HT1080 (cell line): ENCODE results near the gene HIP1. TPM values are rescaled to one million over a fixed set of nuclear protein-coding genes. Genes with fewer than 3 reads are reported as not detected.
"Not testable (repeated sequence)": the region's sequence is repeated elsewhere in the genome, so short reads cannot be mapped to it uniquely, and the experiment has no call there.

Experiments used
- DNase-seq: peaks from one replicate; pipeline ENCODE4 v3.0.0-alpha.2; 2015; ENCODE audit warnings: low read depth
- polyA plus RNA-seq, 2 experiments: library from polyadenylated mRNA; depleted of rRNA; stranded (reverse); fragments of >200 nt; gene quantifications; 2 replicates each; pipeline ENCODE4 v1.2.3, GENCODE V29; 2015
- total RNA-seq: library from RNA; depleted of rRNA; stranded (reverse); fragments of >200 nt; shearing (Covaris generic); gene quantifications from 2 replicates; pipeline ENCODE4 v1.2.3, GENCODE V29; 2014; rRNA removed

Gene HIP1
- 3.3 and 4.6 TPM in 2 replicates for total RNA-seq
- 5.1 and 5.3 TPM in 2 replicates for polyA plus RNA-seq (2015; cell fraction: cytosol; rRNA removed)
- polyA plus RNA-seq (2015; cell fraction: nucleus; rRNA removed), result 4.1 and 4.9 TPM in 2 replicates

DNA sequence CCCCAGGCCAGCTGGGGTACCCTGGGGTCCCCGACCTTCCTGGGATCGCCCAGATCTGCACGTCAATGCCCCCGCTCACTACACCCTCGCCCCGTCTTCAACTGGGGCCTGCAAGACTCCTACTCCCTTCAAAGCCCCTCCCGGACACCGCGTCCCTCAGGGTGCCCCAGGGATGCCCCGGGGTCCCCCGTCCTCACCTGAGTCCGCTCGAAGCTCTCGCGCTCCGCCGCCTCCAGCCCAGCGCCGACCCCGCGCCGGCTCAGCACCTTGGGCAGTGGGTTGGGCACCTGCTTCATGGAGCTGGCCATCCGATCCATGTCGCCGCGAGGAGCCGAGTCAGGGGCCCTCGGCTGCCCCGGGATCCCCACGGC lies at the start of gene HIP1:
TSS of gene HIP1 (minus strand) at position 338 of the 371 bp plus-strand sequence. CDS start at position 317, 21 bp downstream.
- DNase-seq, result no peak

DNA sequence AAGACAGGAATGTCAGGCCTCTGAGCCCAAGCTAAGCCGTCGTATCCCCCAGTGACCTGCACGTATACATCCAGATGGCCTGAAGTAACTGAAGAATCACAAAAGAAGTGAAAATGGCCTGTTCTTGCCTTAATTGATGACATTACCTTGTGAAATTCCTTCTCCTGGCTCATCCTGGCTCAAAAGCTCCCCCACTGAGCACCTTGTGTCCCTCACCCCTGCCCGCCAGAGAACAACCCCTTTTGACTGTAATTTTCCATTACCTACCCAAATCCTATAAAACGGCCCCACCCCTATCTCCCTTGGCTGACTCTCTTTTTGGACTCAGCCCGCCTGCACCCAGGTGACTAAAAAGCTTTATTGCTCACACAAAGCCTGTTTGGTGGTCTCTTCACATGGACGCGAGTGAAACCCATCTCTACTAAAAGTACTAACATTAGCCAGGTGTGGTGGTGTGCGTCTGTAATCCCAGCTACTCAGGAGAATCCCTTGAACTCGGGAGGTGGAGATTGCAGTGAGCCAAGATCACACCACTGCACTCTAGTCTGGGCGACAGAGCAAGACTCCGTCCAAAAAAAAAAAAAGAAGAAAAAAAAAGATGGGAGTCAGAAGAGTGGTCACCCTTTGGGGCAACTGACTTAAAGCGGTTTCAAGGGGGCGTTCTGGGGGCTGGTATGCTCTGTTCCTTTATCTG lies 49.6 kb upstream of the HIP1 start:
- not testable (repeated sequence) for DNase-seq

DNA sequence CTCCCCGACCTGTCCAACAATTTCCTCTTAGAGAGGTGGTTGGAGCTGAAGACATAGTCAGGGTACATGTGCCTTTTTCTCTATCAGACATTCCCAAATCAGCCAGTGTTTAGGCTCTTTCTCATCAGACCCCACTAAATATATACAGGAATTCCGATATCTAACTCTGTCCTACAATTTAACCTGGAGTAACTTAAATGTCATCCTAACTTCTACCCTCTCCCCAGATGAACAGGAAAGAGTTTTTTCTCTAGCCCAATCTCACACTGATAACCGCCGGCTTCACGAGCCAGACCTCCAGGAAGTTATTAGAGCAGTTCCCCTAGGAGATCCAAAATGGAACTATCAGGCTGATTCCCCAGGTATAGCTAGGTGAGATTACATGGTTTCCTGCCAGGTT lies 44.3 kb upstream of the HIP1 start:
- not testable (repeated sequence) for DNase-seq

DNA sequence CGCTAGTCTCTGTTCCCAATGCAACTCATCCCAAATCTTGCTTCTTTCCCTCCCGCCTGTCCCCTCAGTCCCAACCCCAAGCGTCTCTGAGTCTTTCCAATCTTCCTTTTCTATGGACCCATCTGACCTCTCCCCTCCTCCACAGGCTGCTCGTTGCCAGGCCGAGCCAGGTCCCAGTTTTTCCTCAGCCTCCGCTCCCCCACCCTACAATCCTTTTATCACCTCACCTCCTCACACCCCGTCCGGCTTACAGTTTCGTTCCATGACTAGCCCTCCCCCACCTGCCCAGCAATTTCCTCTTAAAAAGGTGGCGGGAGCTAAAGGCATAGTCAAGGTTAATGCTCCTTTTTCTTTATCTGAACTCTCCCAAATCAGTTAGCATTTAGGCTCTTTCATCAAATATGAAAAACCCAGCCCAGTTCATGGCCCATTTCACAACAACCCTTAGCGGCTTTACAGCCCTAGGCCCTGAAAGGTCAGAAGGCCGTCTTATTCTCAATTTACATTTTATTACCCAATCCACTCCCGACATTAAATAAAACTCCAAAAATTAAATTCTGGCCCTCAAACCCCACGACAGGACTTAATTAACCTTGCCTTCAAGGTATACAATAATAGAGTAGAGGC lies 42.0 kb upstream of the HIP1 start:
- DNase-seq, result not testable (repeated sequence)

DNA sequence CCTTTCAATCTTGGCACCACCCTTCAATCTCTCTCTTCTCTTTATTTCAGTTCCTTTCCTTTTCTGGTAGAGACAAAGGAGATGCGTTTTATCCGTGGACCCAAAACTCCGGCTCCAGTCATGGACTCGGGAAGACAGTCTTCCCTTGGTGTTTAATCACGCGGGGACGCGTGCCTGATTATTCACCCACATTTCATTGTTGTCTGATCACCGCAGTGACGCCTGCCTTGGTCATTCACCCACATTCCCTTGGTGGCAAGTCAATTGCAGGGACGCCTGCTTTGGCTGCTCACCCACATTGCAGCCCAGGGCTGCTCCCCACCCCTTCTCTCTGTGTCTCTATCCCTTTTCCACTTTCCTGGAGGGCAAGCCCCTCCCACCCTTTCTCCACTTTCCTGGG lies 40.8 kb upstream of the HIP1 start:
- not testable (repeated sequence) for DNase-seq

DNA sequence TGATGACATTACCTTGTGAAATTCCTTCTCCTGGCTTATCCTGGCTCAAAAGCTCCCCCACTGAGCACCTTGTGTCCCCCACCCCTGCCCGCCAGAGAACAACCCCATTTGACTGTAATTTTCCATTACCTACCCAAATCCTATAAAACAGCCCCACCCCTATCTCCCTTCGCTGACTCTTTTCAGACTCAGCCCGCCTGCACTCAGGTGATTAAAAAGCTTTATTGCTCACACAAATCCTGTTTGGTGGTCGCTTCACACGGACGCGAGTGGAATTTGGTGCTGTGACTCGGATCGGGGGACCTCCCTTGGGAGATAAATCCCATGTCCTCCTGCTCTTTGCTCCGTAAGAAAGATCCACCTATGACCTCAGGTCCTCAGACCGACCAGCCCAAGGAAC lies 40.3 kb upstream of the HIP1 start:
- not testable (repeated sequence) for DNase-seq

DNA sequence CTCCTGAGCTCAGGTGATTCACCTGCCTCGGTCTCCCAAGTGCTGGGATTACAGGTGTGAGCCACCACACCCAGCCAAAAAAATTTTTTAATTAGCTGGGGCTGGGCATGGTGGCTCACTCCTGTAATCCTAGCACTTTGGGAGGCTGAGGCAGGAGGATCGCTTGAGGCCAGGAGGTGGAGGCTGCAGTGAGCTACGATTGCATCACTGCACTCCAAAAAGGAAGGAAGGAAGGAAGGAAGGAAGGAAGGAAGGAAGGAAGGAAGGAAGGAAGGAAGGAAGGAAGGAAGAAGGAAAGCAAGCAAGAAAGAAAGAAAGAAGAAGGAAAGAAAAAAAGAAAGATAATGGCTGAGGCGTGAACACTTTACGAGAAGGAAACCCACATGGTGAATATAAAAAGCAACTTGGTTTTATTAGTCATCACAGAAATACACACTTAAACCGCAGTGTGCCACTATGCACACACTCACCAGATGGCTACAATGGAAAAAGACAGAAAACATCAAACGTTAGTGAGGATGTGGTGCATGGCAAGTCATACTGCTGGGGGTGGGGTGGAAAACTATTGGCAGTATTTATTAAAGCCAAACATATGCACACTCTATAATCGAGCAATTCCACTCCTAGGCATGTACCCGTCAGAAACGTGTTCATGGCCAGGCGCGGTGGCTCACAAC lies 37.7 kb upstream of the HIP1 start:
- DNase-seq, result peak; percentile 88

DNA sequence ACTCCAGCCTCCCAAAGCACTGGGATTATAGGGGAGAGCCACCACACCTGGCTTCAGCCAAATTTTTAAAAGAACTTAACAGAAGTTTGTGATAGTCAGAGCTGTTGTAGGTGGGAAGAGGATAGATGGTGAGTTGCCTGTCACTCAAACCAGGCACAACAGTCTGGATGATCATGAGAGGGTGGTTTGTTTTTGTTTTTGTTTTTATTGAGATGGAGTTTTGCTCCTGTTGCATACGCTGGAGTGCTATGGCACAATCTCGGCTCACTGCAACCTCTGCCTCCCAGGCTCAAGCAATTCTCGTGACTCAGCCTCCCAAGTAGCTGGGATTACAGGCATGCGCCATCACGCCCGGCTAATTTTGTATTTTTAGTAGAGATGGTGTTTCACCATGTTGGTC lies 35.2 kb upstream of the HIP1 start:
- DNase-seq, result not testable (repeated sequence)

DNA sequence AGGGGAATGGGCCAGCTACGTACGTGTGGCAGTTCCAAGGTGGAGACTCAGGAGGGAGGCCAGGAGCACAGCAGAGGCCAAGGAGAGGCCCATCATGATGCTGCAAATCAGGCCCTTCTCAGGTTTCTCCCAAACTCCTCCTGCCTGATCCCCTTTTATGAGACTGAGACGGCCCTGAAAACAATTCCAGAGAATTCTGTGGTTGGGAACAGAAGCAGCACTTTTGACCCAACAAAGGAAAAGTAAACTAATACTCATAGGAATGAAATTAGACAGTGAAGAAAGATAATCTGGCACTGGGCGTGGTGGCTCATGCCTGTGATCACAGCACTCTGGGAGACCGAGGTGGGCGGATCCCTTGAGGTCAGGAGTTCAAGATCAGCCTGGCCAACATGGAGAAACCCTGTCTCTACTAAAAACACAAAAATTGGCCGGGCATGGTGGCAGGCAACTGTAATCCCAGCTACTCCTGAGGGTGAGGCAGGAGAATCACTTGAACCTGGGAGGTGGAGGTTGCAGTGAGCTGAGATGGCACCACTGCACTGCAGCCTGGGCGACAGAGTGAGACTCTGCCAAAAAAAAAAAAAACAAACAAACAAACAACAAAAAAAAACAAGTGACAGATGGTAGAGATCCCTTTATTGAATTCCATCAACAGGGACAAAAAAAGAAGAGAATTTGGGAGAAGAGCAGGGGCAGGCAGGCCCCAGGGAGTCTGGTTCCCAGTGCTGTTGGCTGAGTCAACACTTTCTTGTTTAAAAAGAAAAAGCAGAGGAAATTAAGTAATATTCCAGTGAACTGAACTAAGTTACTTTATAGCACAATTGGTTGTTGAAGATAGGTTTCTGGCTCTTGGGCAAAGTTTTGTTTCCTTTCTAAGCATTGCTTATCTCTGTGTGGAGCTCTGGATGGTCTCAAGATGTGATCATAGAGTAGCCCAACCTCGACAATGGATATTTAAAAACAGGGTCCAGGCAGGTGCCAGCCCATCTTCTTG lies 33.6 kb upstream of the HIP1 start, which contains the start of gene CCL26:
TSS of gene CCL26 (minus strand) at position 131 of the 997 bp plus-strand sequence. CDS start at position 96, 35 bp downstream.
- peak; percentile 58 for DNase-seq

DNA sequence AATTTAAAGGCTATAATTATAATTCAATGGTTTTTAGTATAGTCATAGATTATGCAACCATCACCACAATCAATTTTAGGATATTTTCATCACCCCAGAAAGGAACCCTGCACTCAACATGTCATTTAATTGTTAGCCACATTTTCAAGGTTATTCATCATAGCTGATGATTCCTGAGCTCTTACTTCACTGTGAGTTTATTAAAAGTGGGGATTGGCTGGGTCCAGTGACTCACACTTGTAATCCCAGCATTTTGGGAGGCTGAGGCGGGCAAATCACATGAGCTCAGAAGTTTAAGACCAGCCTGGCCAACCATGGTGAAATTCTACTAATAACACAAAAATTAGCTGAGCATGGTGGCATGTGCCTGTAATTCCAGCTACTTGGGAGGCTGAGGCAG lies 32.5 kb upstream of the HIP1 start:
- DNase-seq, result no peak

DNA sequence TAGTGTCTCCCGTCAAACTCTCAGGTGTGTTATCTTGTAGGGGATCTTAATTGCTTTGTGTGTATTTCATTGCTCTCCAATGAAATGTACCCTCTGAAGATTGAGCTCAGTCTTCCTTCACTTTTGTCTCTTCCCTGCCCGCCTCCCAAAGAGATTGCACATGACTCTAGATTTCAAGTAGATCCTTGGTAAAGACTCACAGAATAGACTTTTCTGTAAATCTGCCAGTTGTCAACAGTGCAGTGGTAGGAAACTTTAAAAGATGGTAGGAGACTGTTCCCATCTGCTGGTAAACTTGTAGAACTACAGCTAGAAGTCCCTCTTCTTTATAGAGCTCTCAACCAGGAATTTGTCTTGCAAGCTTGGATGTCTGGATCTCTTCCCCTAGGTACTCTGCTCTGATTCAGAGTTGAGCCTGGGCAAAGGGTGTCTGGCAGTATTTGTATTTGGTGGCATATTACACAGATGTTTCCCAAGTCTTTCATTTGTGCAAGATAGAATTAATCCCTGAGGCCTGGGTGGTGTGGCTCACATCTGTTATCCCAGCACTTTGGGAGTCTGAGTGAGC lies 23.7 kb upstream of the HIP1 start:
- peak; percentile 61 for DNase-seq

DNA sequence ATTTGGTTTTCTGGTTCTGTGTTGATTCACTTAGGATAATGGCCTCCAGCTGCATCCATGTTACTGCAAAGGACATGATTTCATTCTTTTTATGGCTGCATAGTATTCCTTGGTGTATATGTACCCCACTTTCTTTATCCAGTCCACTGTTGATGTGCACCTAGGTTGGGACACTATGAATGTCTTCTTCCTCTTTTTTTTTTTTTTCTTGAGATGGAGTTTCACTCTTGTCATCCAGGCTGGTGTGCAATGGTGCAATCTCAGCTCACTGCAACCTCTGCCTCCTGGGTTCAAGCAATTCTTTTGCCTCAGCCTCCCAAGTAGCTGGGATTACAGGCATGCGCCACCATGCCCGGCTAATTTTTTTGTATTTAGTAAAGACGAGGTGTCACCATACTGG lies 23.1 kb upstream of the HIP1 start:
- DNase-seq, result not testable (repeated sequence)

DNA sequence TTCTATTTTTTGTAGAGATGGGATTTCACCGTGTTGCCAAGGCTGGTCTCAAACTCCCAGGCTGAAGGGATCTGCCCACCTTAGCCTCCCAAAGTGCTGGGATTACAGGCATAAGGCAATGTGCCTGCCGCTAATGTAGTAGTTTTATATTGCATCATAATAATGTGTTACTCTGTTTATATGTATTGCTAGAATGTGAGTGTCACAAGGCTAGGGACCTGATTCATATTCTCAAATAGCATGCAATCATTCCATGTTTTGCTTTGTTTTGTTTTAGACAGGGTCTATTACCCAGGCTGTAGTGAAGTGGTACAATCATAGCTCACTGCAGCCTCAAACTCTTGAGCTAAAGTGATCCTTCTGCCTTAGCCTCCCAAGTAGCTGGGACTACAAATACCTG lies 19.8 kb upstream of the HIP1 start:
- no peak for DNase-seq

DNA sequence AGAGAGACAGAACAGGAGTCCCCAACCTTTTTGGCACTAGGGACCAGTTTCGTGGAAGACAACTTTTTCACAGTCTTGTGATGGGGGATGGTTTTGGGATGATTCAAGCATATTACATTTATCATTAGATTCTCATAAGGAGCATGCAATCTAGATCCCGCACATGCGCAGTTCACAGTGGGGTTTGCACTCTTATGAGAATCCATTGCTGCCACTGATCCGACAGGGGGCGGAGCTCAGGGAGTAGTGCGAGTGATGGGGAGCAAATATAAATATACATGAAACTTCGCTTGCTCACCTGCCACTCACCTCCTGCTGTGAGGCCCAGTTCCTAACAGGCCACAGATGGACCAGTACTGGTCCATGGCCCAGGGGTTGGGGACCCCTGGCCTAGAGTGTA lies 19.1 kb upstream of the HIP1 start:
- DNase-seq, result no peak

DNA sequence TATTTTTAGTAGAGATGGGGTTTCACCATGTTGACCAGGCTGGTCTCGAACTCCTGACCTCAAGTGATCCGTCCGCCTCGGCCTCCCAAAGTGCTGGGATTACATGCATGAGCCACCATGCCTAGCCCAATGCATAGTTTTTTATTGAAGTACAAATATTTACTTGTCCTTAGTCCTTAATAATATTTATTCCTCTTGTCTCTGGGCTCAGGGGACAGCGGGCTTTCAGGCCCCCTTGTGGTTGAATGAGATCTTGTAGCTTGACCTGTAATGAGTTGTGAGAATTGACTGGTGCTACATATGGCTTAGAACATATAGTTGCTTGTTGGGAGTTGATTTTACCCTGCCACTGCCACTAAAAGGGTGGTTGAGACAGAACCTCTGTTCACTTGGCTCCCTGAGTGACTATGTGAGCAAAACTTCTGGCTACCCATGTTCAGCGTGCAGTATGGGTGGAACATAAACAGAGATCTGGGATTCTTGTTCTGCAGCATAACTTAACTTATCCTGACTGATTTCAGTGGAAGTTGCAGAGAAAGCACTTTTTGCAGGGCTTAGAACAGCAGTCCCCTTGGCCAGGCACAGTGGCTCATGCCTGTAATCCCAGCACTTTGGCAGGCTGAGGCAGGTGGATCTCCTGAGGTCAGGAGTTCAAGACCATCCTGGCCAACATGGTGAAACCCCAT lies 18.4 kb upstream of the HIP1 start:
- DNase-seq, result no peak

DNA sequence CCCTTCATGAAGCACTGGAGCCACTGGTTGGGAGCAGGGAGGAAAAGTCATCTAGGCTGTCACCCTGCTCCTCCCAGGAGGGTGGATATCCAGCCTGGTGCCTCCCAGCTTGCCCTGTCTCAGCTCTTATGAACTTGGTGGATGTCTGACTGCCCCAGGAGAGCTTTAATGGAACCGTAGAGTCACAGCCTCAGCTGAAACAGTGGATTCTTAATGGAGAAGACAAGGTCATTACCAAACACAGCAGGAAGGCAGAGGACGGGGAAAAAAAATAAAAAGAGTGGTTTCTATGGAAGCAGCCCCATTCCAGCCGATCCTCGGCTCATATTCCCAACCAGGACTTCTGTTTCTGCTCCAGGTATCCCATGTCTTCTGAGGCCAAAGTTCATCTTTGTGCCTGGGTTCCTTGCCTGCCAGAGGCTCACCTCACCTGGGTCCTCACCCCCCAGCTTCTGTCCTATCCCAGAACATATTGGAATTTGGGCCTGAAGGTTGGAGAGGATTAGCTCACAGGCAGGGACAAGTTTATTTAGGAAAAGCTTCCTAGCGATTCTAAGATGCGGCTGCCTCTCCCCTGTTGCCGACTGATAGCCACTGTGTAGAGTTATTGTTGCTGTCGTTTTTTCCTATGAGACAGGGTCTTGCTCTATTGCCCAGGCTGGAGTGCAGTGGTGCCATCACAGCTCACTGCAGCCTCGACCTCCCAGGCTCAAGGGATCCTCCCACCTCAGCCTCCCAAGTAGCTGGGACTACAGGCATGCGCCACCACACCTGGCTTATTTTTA lies 17.7 kb upstream of the HIP1 start:
- no peak for DNase-seq

DNA sequence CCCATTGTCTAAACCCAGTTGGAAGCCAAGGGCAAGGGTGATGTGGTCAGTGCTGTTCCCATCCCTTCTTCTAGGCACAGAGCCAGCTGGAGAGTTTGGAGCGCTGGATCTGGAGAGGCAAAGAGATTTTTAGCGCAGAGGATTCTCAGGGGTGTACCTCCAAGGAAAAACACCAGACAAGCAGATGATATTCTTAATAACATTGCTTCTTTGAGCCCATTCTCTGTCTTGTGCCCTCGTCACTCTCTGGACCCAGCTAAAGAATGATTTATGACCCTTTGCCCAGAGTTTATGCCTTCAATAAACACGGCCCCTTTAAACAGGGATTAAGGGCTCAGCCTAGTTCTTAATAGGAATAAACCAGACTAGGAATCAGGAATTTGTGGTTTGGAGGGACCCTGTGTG lies 4.7 kb upstream of the HIP1 start:
- DNase-seq, result no peak

DNA sequence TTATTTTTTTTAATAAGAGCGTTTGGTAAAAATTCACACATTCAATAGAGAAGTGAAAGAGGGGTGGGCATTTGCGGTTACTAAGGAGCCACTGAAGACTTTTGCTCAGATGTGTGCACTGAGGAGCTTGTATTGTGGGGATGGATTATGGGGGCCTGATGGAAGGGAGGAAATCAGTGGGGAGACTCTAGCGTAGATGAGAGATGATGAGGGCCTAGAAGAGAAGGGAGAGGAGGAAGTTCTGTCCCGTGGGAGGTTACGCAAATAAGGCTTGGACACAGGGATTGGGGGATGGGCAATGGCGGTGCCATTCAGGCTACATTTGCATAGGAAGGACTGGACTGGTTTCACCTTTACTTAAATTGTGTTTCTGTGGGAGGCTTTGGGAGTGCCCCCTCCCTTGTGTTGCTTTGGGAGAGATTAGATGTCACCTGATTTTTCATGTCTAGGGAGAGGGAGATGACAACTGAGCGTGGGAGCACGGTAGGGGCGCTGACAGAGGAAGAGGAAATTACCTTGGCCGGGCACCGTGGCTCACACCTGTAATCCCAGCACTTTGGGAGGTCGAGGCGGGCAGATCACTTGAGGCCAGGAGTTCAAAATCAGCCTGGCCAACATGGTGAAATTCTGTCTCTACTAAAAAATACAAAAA lies 2.2 kb upstream of the HIP1 start:
- DNase-seq, result no peak
